Measurements from ENCODE around the gene PHTF1.

- TF ChIP-seq, protein P1, sequence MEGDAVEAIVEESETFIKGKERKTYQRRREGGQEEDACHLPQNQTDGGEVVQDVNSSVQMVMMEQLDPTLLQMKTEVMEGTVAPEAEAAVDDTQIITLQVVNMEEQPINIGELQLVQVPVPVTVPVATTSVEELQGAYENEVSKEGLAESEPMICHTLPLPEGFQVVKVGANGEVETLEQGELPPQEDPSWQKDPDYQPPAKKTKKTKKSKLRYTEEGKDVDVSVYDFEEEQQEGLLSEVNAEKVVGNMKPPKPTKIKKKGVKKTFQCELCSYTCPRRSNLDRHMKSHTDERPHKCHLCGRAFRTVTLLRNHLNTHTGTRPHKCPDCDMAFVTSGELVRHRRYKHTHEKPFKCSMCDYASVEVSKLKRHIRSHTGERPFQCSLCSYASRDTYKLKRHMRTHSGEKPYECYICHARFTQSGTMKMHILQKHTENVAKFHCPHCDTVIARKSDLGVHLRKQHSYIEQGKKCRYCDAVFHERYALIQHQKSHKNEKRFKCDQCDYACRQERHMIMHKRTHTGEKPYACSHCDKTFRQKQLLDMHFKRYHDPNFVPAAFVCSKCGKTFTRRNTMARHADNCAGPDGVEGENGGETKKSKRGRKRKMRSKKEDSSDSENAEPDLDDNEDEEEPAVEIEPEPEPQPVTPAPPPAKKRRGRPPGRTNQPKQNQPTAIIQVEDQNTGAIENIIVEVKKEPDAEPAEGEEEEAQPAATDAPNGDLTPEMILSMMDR (IDR thresholded peaks at IDR 0.05; ENCODE audit: low read length): no peak
- TF ChIP-seq EZH2 (IDR thresholded peaks at IDR 0.05; ENCODE audit: borderline replicate concordance, low read length): no peak
Measured at GRCh38 chr1:113734357-113735055, 24.8 kb downstream of the PHTF1 start.

Measured in OCI-LY1 (cell line).